ENCODE data around the gene TEC.

DNA sequence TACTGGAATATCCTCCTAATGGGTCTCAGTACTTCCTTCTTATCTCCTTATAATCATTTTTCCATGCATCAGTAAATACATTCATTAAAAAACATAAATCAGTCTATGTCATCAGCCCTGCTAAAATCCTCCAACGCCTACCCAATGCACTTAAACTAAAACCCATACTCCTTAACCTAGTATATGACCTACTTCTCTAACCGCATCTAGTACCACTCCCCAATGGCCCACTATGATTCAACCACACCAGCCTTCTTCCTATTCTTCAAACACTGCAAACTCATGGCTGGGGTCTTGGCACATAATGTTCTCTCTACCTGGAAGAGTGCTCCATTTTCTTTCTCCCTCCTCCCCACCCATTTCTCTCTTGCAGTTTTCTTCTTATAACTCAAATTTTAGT is 18.7 kb downstream of the TEC start:
- TF ChIP-seq POLR2AphosphoS5 (IDR thresholded peaks at IDR 0.05; ENCODE audit: low read depth, low read length) = no peak
- TF ChIP-seq SIN3A (IDR thresholded peaks at IDR 0.05; ENCODE audit: borderline replicate concordance, insufficient read depth, low read length) = no peak
- no peak for TF ChIP-seq REST (IDR thresholded peaks at IDR 0.05; ENCODE audit: insufficient read depth in 1 of 2, low read depth in 2 of 2, low read length in 2 of 2)
